ENCODE results near the gene RORC.
"Not testable (repeated sequence)": the region's sequence is repeated elsewhere in the genome, so short reads cannot be mapped to it uniquely, and the experiment has no call there.

- not testable (repeated sequence) for TF ChIP-seq CTCF, POLR2A (IDR thresholded peaks at IDR 0.05)
Observed at GRCh38 chr1:151872776-151873175, 41.2 kb upstream of the RORC start.

Data from testis (tissue), 2 donors.